GM23338 (cell line): ENCODE results near the gene RRP1. TPM values are rescaled to one million over a fixed set of nuclear protein-coding genes. Genes with fewer than 3 reads are reported as not detected.

Experiments used
- ATAC-seq: fragments of 200-7000 bp; cut with Tn5 transposase; 3 replicates; pipeline ENCODE4 v1.9.1; 2020
- DNase-seq: peaks from one replicate; pipeline ENCODE4 v3.0.0-alpha.2; 2015; ENCODE audit warnings: low spot score
- H2AFZ ChIP-seq: fragments of 200-600 bp; sonication (generic); 2 replicates; pipeline ENCODE4 v1.8.0; 2016; ENCODE audit warnings: antibody characterized with exemption, mild to moderate bottlenecking, moderate library complexity
- H3F3A ChIP-seq: fragments of 200-600 bp; sonication (generic); replicated peaks from 2 replicates; pipeline ENCODE4 v1.8.0; 2017; ENCODE audit warnings: antibody characterized with exemption, mixed run types, low read depth
- H3K27ac ChIP-seq: fragments of 200-600 bp; sonication (generic); 2 replicates; pipeline ENCODE4 v1.6.1; 2016; ENCODE audit warnings: low read depth
- H3K27me3 ChIP-seq: fragments of 200-600 bp; sonication (generic); 2 replicates; pipeline ENCODE4 v1.8.0; 2016; ENCODE audit warnings: mild to moderate bottlenecking, mixed run types, moderate library complexity; ENCODE audit not compliant: insufficient read depth
- H3K36me3 ChIP-seq: fragments of 200-600 bp; sonication (generic); 2 replicates; pipeline ENCODE4 v1.8.0; 2016; ENCODE audit warnings: mild to moderate bottlenecking; ENCODE audit not compliant: insufficient read depth
- H3K4me1 ChIP-seq: fragments of 200-600 bp; sonication (generic); 2 replicates; pipeline ENCODE4 v1.8.0; 2016; ENCODE audit warnings: mild to moderate bottlenecking, moderate library complexity; ENCODE audit not compliant: insufficient read depth
- H3K4me2 ChIP-seq: fragments of 200-600 bp; sonication (generic); 2 replicates; pipeline ENCODE4 v1.7.1; 2017; ENCODE audit warnings: mixed run types
- H3K4me3 ChIP-seq: fragments of 200-600 bp; sonication (generic); 2 replicates; pipeline ENCODE4 v1.6.1; 2016; ENCODE audit warnings: mixed run types
- H3K79me2 ChIP-seq: fragments of 200-600 bp; sonication (generic); replicated peaks from 2 replicates; pipeline ENCODE4 v1.8.0; 2017; ENCODE audit warnings: mild to moderate bottlenecking; ENCODE audit not compliant: insufficient read depth
- H3K9me2 ChIP-seq: fragments of 200-600 bp; sonication (generic); 2 replicates; pipeline ENCODE4 v1.8.0; 2017; ENCODE audit not compliant: insufficient read depth
- H4K20me1 ChIP-seq: fragments of 200-600 bp; sonication (generic); replicated peaks from 2 replicates; pipeline ENCODE4 v1.8.0; 2017; ENCODE audit warnings: mild to moderate bottlenecking; ENCODE audit not compliant: insufficient read depth
- H3K27ac Mint-ChIP-seq: 2 replicates; pipeline ENCODE4 v1.8.0; 2020; ENCODE audit warnings: inconsistent platforms, mild to moderate bottlenecking, moderate library complexity, mixed read lengths
- H3K27me3 Mint-ChIP-seq: 3 replicates; pipeline ENCODE4 v1.8.0; 2022; ENCODE audit warnings: low read depth, mild to moderate bottlenecking, moderate library complexity, mixed read lengths, inconsistent platforms; ENCODE audit not compliant: insufficient read depth, poor library complexity
- H3K36me3 Mint-ChIP-seq: 3 replicates; pipeline ENCODE4 v1.8.0; 2021; ENCODE audit warnings: low read depth, mild to moderate bottlenecking, inconsistent platforms, moderate library complexity, mixed read lengths
- H3K4me1 Mint-ChIP-seq: 3 replicates; pipeline ENCODE4 v1.8.0; 2020; ENCODE audit warnings: mild to moderate bottlenecking, inconsistent platforms, mixed read lengths
- H3K4me3 Mint-ChIP-seq: 3 replicates; pipeline ENCODE4 v1.8.0; 2021; ENCODE audit warnings: moderate library complexity, mild to moderate bottlenecking, inconsistent platforms, mixed read lengths
- H3K9me3 Mint-ChIP-seq: 3 replicates; pipeline ENCODE4 v1.8.0; 2020; ENCODE audit warnings: moderate library complexity, mild to moderate bottlenecking, inconsistent platforms, mixed read lengths
- CREB1 ChIP-seq: fragments of 250-450 bp; sonication (Bioruptor Pico); IDR thresholded peaks from 2 replicates; pipeline ENCODE4 v1.5.0; 2020; ENCODE audit warnings: low read depth, mild to moderate bottlenecking, moderate library complexity
- CTCF ChIP-seq, 2 experiments: fragments of 200-600 bp in 1 of 2; sonication (generic) in 1 of 2; conservative IDR thresholded peaks; 2 replicates each; pipeline versions ENCODE4 v1.5.1 to v1.6.1; 2016 to 2017; ENCODE audit warnings: antibody characterized with exemption in 2 of 2, low read depth in 2 of 2, mild to moderate bottlenecking in 2 of 2, moderate library complexity in 1 of 2
- ETS1 ChIP-seq: IDR thresholded peaks from 2 replicates; pipeline ENCODE4 v1.6.1; 2016; ENCODE audit warnings: antibody characterized with exemption
- EZH2 ChIP-seq: fragments of 200-600 bp; sonication (generic); IDR thresholded peaks from one replicate; pipeline ENCODE4 v1.8.0; 2017; ENCODE audit warnings: antibody characterized with exemption, mild to moderate bottlenecking, low read depth; ENCODE audit not compliant: unreplicated experiment
- EZH2phosphoT487 ChIP-seq: fragments of 200-600 bp; sonication (generic); IDR thresholded peaks from one replicate; pipeline ENCODE4 v1.8.1; 2018; ENCODE audit warnings: antibody characterized with exemption; ENCODE audit not compliant: unreplicated experiment
- JUNB ChIP-seq: IDR thresholded peaks from one replicate; pipeline ENCODE4 v1.6.1; 2016; ENCODE audit warnings: antibody characterized with exemption; ENCODE audit not compliant: unreplicated experiment
- POLR2AphosphoS5 ChIP-seq: IDR thresholded peaks from 2 replicates; pipeline ENCODE4 v1.6.1; 2016; ENCODE audit warnings: antibody characterized with exemption, low read depth
- REST ChIP-seq: IDR thresholded peaks from one replicate; pipeline ENCODE4 v1.6.1; 2018; ENCODE audit warnings: antibody characterized with exemption; ENCODE audit not compliant: unreplicated experiment
- STAT1 ChIP-seq: IDR thresholded peaks from one replicate; pipeline ENCODE4 v1.6.1; 2016; ENCODE audit warnings: antibody characterized with exemption; ENCODE audit not compliant: unreplicated experiment
- ZNF331 ChIP-seq: fragments of 250-450 bp; sonication (Bioruptor Pico); IDR thresholded peaks from 2 replicates; pipeline ENCODE4 v1.5.0; 2020; ENCODE audit warnings: low read depth, mild to moderate bottlenecking, moderate library complexity
- polyA plus RNA-seq: library from polyadenylated mRNA; unstranded; fragments of >200 nt; fragmentation: Nextera tagmentation; extraction: Ambion mirVana; gene quantifications from 2 replicates; pipeline ENCODE4 v1.2.1, GENCODE V29; 2016
- total RNA-seq: library from RNA; depleted of rRNA; stranded (reverse); fragments of >200 nt; shearing (Covaris generic); gene quantifications from 2 replicates; pipeline ENCODE4 v1.2.3, GENCODE V29; 2014
- TF ChIP-seq, protein P1 (sequence below): fragments of 250-450 bp; sonication (Bioruptor Pico); IDR thresholded peaks from 2 replicates; pipeline ENCODE4 v1.5.0; 2020; ENCODE audit warnings: mild to moderate bottlenecking, moderate library complexity

RRP1 gene
- total and polyA plus RNA-seq, 2 experiments from 2014 or later = 36.5 to 63.5 TPM

GRCh38 chr21:43801006-43801783 lies 11.8 kb downstream of the RRP1 start:
- H3K4me3 Mint-ChIP-seq = no peak overlapping the region
- no peak for TF ChIP-seq REST
- TF ChIP-seq EZH2phosphoT487 = no peak
- TF ChIP-seq JUNB = no peak
- TF ChIP-seq, protein P1, sequence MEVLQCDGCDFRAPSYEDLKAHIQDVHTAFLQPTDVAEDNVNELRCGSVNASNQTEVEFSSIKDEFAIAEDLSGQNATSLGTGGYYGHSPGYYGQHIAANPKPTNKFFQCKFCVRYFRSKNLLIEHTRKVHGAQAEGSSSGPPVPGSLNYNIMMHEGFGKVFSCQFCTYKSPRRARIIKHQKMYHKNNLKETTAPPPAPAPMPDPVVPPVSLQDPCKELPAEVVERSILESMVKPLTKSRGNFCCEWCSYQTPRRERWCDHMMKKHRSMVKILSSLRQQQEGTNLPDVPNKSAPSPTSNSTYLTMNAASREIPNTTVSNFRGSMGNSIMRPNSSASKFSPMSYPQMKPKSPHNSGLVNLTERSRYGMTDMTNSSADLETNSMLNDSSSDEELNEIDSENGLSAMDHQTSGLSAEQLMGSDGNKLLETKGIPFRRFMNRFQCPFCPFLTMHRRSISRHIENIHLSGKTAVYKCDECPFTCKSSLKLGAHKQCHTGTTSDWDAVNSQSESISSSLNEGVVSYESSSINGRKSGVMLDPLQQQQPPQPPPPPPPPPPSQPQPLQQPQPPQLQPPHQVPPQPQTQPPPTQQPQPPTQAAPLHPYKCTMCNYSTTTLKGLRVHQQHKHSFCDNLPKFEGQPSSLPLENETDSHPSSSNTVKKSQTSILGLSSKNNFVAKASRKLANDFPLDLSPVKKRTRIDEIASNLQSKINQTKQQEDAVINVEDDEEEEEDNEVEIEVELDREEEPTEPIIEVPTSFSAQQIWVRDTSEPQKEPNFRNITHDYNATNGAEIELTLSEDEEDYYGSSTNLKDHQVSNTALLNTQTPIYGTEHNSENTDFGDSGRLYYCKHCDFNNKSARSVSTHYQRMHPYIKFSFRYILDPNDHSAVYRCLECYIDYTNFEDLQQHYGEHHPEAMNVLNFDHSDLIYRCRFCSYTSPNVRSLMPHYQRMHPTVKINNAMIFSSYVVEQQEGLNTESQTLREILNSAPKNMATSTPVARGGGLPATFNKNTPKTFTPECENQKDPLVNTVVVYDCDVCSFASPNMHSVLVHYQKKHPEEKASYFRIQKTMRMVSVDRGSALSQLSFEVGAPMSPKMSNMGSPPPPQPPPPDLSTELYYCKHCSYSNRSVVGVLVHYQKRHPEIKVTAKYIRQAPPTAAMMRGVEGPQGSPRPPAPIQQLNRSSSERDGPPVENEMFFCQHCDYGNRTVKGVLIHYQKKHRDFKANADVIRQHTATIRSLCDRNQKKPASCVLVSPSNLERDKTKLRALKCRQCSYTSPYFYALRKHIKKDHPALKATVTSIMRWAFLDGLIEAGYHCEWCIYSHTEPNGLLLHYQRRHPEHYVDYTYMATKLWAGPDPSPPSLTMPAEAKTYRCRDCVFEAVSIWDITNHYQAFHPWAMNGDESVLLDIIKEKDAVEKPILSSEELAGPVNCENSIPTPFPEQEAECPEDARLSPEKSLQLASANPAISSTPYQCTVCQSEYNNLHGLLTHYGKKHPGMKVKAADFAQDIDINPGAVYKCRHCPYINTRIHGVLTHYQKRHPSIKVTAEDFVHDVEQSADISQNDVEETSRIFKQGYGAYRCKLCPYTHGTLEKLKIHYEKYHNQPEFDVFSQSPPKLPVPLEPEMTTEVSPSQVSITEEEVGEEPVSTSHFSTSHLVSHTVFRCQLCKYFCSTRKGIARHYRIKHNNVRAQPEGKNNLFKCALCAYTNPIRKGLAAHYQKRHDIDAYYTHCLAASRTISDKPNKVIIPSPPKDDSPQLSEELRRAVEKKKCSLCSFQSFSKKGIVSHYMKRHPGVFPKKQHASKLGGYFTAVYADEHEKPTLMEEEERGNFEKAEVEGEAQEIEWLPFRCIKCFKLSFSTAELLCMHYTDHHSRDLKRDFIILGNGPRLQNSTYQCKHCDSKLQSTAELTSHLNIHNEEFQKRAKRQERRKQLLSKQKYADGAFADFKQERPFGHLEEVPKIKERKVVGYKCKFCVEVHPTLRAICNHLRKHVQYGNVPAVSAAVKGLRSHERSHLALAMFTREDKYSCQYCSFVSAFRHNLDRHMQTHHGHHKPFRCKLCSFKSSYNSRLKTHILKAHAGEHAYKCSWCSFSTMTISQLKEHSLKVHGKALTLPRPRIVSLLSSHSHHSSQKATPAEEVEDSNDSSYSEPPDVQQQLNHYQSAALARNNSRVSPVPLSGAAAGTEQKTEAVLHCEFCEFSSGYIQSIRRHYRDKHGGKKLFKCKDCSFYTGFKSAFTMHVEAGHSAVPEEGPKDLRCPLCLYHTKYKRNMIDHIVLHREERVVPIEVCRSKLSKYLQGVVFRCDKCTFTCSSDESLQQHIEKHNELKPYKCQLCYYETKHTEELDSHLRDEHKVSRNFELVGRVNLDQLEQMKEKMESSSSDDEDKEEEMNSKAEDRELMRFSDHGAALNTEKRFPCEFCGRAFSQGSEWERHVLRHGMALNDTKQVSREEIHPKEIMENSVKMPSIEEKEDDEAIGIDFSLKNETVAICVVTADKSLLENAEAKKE (CRISPR knock-in tag) = no peak
- no peak for TF ChIP-seq EZH2
- no peak for TF ChIP-seq ETS1
- TF ChIP-seq CTCF (conservative IDR thresholded peaks at IDR 0.05; ENCODE audit: low read depth in 2 of 2) = no peak
- TF ChIP-seq POLR2AphosphoS5 = no peak
- no peak for TF ChIP-seq CREB1 (CRISPR knock-in tag)
- TF ChIP-seq ZNF331 (CRISPR knock-in tag) = no peak
- no peak for TF ChIP-seq STAT1
- H3K36me3 ChIP-seq = peaks cover 19% of the 10 kb centered on the region; the same call in 1 of the 2 replicates
- H4K20me1 ChIP-seq = no peaks in the 10 kb centered on the region; the same call in 1 of the 2 replicates
- H3K27me3 ChIP-seq = no peaks in the 10 kb centered on the region
- H3K4me1 Mint-ChIP-seq = no peaks in the 10 kb centered on the region
- no peak overlapping the region for H3K27ac Mint-ChIP-seq
- no peaks in the 10 kb centered on the region for H3K9me2 ChIP-seq
- H3K4me3 ChIP-seq = no peak overlapping the region
- DNase-seq (no peak), ATAC-seq (no peak)
- no peaks in the 10 kb centered on the region for H3K9me3 Mint-ChIP-seq
- 0 out of 2 replicates have a peak, but pooled peaks cover 7% of the 10 kb centered on the region for H3F3A ChIP-seq
- H3K27ac ChIP-seq = no peak overlapping the region
- H3K4me1 ChIP-seq = no peaks in the 10 kb centered on the region
- peaks cover 83% of the 10 kb centered on the region for H3K36me3 Mint-ChIP-seq
- no peak overlapping the region for H3K4me2 ChIP-seq
- peaks cover 16% of the 10 kb centered on the region for H3K27me3 Mint-ChIP-seq
- H3K79me2 ChIP-seq = peaks cover 2% of the 10 kb centered on the region; the same call in 1 of the 2 replicates
- no peak overlapping the region for H2AFZ ChIP-seq
